ENCODE data around the gene UXT.
A peak's percentile ranks its signal among the peaks of the same experiment; 100 is the strongest.
"Not testable (repeated sequence)": the region's sequence is repeated elsewhere in the genome, so short reads cannot be mapped to it uniquely, and the experiment has no call there.

The UXT gene

GRCh38 chrX:47658684-47659420, at the start of gene UXT:
TSS of gene UXT (minus strand) at chrX:47659180. CDS start at chrX:47658927, 253 bp downstream.
- peak; percentile 95 for DNase-seq

GRCh38 chrX:47707031-47707780, 48.2 kb upstream of the UXT start:
- DNase-seq: no peak

- no peak for DNase-seq
Observed at GRCh38 chrX:47706575-47706974, 47.6 kb upstream of the UXT start.

GRCh38 chrX:47704736-47705135, 45.8 kb upstream of the UXT start:
- no peak for DNase-seq

GRCh38 chrX:47697181-47697580, 38.2 kb upstream of the UXT start:
- no peak for DNase-seq

- DNase-seq: no peak
Observed at GRCh38 chrX:47690175-47690574, 31.2 kb upstream of the UXT start.

- no peak for DNase-seq
Observed at GRCh38 chrX:47687263-47687662, 28.3 kb upstream of the UXT start.

GRCh38 chrX:47683829-47684205, 24.8 kb upstream of the UXT start:
- DNase-seq: no peak

GRCh38 chrX:47683184-47683828, 24.3 kb upstream of the UXT start:
- DNase-seq: no peak

GRCh38 chrX:47675959-47676859, 17.2 kb upstream of the UXT start:
- not testable (repeated sequence) for DNase-seq

GRCh38 chrX:47674776-47675175, 15.8 kb upstream of the UXT start:
- DNase-seq: no peak

- DNase-seq: not testable (repeated sequence)
Observed at GRCh38 chrX:47665797-47666196, 6.8 kb upstream of the UXT start.

- no peak for DNase-seq
Observed at GRCh38 chrX:47664737-47665136, 5.8 kb upstream of the UXT start.

GRCh38 chrX:47662144-47662657, 3.2 kb upstream of the UXT start:
- DNase-seq: peak; percentile 22

GRCh38 chrX:47661539-47661938, 2.6 kb upstream of the UXT start:
- DNase-seq: no peak

- no peak for DNase-seq
Observed at GRCh38 chrX:47659421-47659726, 394 bp upstream of the UXT start.

GRCh38 chrX:47658301-47658683, 688 bp downstream of the UXT start:
- DNase-seq: no peak

- no peak for DNase-seq
Observed at GRCh38 chrX:47651043-47651905, 7.7 kb downstream of the UXT start.

- DNase-seq: peak; percentile 95
Observed at GRCh38 chrX:47650164-47651042, 8.6 kb downstream of the UXT start, which contains the start of gene ELK1. TSS of gene ELK1 (minus strand) at chrX:47650563. CDS start at chrX:47641441, 9,122 bp downstream.

GRCh38 chrX:47649781-47650163, 9.2 kb downstream of the UXT start:
- DNase-seq: no peak

- no peak for DNase-seq
Observed at GRCh38 chrX:47649271-47649670, 9.7 kb downstream of the UXT start.
